Smooth muscle cell (in vitro differentiated cells): ENCODE measurements around the gene SMURF1. TPM values are rescaled to one million over a fixed set of nuclear protein-coding genes. Genes with fewer than 3 reads are reported as not detected.

Experiments
- DNase-seq: peaks from one replicate; lab custom pipeline; 2025; ENCODE audit not compliant: unreplicated experiment; lab: John Stamatoyannopoulos, UW
- H2AFZ ChIP-seq: fragments of 200-600 bp; sonication (generic); 2 replicates; pipeline ENCODE4 v1.6.0; 2016; ENCODE audit warnings: antibody characterized with exemption, low read depth, mild to moderate bottlenecking
- H3F3A ChIP-seq: fragments of 200-600 bp; sonication (generic); 2 replicates; pipeline ENCODE4 v1.6.0; 2017; ENCODE audit warnings: antibody characterized with exemption, low read depth
- H3K27ac ChIP-seq: fragments of 200-600 bp; sonication (generic); 2 replicates; pipeline ENCODE4 v1.5.1; 2016; ENCODE audit warnings: low read depth, mild to moderate bottlenecking
- H3K27me3 ChIP-seq: fragments of 200-600 bp; sonication (generic); 2 replicates; pipeline ENCODE4 v1.6.1; 2016; ENCODE audit warnings: low read depth, mild to moderate bottlenecking
- H3K36me3 ChIP-seq: fragments of 200-600 bp; sonication (generic); 2 replicates; pipeline ENCODE4 v1.5.1; 2016; ENCODE audit warnings: low read depth
- H3K4me1 ChIP-seq: fragments of 200-600 bp; sonication (generic); 2 replicates; pipeline ENCODE4 v1.5.1; 2016; ENCODE audit warnings: low read depth
- H3K4me2 ChIP-seq: fragments of 200-600 bp; sonication (generic); 2 replicates; pipeline ENCODE4 v1.6.0; 2016; ENCODE audit warnings: mild to moderate bottlenecking
- H3K4me3 ChIP-seq: fragments of 200-600 bp; sonication (generic); 2 replicates; pipeline ENCODE4 v1.5.1; 2016; ENCODE audit warnings: mild to moderate bottlenecking
- H3K79me2 ChIP-seq: fragments of 200-600 bp; sonication (generic); 2 replicates; pipeline ENCODE4 v1.6.0; 2016; ENCODE audit warnings: low read depth, mild to moderate bottlenecking
- H3K9ac ChIP-seq: fragments of 200-600 bp; sonication (generic); 2 replicates; pipeline ENCODE4 v1.6.0; 2016; ENCODE audit warnings: low read depth
- H3K9me3 ChIP-seq: fragments of 200-600 bp; sonication (generic); replicated peaks from 2 replicates; pipeline ENCODE4 v1.5.1; 2016; ENCODE audit warnings: low read depth
- H4K20me1 ChIP-seq: fragments of 200-600 bp; sonication (generic); 2 replicates; pipeline ENCODE4 v1.6.0; 2016; ENCODE audit warnings: low read depth
- WGBS: methylation state at CpG from one replicate; pipeline ENCODE4 v1.1.7; 2016; ENCODE audit warnings: low lambda C conversion rate; 5-methylcytosine and 5-hydroxymethylcytosine counted together
- polyA plus RNA-seq: library from polyadenylated mRNA; unstranded; fragments of >200 nt; fragmentation: Nextera tagmentation; extraction: Ambion mirVana; gene quantifications from 2 replicates; pipeline ENCODE4 v1.2.1, GENCODE V29; 2016
- total RNA-seq: library from RNA; depleted of rRNA; stranded (reverse); fragments of >200 nt; gene quantifications from 2 replicates; pipeline ENCODE4 v1.2.3, GENCODE V29; 2014
- TF ChIP-seq, protein P1 (sequence below): fragments of 200-600 bp; sonication (generic); IDR thresholded peaks from 2 replicates; pipeline ENCODE4 v1.5.1; 2017; ENCODE audit warnings: borderline replicate concordance, mild to moderate bottlenecking, antibody characterized with exemption; ENCODE audit not compliant: insufficient read depth, poor library complexity, severe bottlenecking

Gene SMURF1
- total and polyA plus RNA-seq, 2 experiments from 2014 or later: 17.5 to 28.5 TPM

- TF ChIP-seq, protein P1, sequence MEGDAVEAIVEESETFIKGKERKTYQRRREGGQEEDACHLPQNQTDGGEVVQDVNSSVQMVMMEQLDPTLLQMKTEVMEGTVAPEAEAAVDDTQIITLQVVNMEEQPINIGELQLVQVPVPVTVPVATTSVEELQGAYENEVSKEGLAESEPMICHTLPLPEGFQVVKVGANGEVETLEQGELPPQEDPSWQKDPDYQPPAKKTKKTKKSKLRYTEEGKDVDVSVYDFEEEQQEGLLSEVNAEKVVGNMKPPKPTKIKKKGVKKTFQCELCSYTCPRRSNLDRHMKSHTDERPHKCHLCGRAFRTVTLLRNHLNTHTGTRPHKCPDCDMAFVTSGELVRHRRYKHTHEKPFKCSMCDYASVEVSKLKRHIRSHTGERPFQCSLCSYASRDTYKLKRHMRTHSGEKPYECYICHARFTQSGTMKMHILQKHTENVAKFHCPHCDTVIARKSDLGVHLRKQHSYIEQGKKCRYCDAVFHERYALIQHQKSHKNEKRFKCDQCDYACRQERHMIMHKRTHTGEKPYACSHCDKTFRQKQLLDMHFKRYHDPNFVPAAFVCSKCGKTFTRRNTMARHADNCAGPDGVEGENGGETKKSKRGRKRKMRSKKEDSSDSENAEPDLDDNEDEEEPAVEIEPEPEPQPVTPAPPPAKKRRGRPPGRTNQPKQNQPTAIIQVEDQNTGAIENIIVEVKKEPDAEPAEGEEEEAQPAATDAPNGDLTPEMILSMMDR: no peak
- H3K4me2 ChIP-seq: peak overlapping the region; percentile 94
- H2AFZ ChIP-seq: no peak overlapping the region
Observed at GRCh38 chr7:99142727-99143520, 984 bp downstream of the SMURF1 start.

GRCh38 chr7:99141841-99142726, 1.8 kb downstream of the SMURF1 start:
- Histone ChIP-seq H3F3A (peaks cover 8% of the 10 kb centered on the region), H3K4me3 (peak overlapping the region; percentile 91), H3K4me1 (peaks cover 46% of the 10 kb centered on the region), H3K4me2 (peak overlapping the region; percentile 94), H3K9ac (peak overlapping the region; percentile 78), H3K27ac (peak overlapping the region; percentile 89), H3K79me2 (peaks cover 45% of the 10 kb centered on the region), H4K20me1 (peaks cover 28% of the 10 kb centered on the region), H3K36me3 (no peaks in the 10 kb centered on the region), H2AFZ (no peak overlapping the region), H3K27me3 (no peaks in the 10 kb centered on the region), H3K9me3 (no peaks in the 10 kb centered on the region)
- peak; percentile 48 for DNase-seq
- TF ChIP-seq, protein P1: no peak
- 12% methylated on average over 20 of the region's 27 CpGs for WGBS

More at GRCh38 chr7:99142727-99143520, 984 bp downstream of the SMURF1 start:
- peak; percentile 99 for DNase-seq
- Histone ChIP-seq H3K36me3 (no peaks in the 10 kb centered on the region), H3K27me3 (no peaks in the 10 kb centered on the region), H3K27ac (peak overlapping the region; percentile 89), H3K9me3 (no peaks in the 10 kb centered on the region), H3K4me3 (peak overlapping the region; percentile 91), H4K20me1 (peaks cover 20% of the 10 kb centered on the region), H3K9ac (no peak overlapping the region), H3F3A (peaks cover 8% of the 10 kb centered on the region), H3K4me1 (peaks cover 40% of the 10 kb centered on the region), H3K79me2 (peaks cover 38% of the 10 kb centered on the region)
- WGBS: no CpG with 5 or more reads among the region's 33 CpGs

- Histone ChIP-seq H2AFZ (no peak overlapping the region), H4K20me1 (peaks cover 36% of the 10 kb centered on the region), H3K9me3 (no peaks in the 10 kb centered on the region), H3K27me3 (no peaks in the 10 kb centered on the region), H3K9ac (peak overlapping the region; percentile 78), H3K4me1 (peaks cover 48% of the 10 kb centered on the region), H3F3A (peaks cover 8% of the 10 kb centered on the region), H3K27ac (peak overlapping the region; percentile 89), H3K4me2 (peak overlapping the region; percentile 94), H3K36me3 (no peaks in the 10 kb centered on the region), H3K4me3 (peak overlapping the region; percentile 91), H3K79me2 (peaks cover 53% of the 10 kb centered on the region)
- TF ChIP-seq, protein P1: no peak
- DNase-seq: no peak
- 40% methylated on average over 3 of the region's 3 CpGs for WGBS
Observed at GRCh38 chr7:99141334-99141733, 2.6 kb downstream of the SMURF1 start.
